ENCODE data around the gene SUZ12. TPM values are rescaled to one million over a fixed set of nuclear protein-coding genes. Genes with fewer than 3 reads are reported as not detected.
"Not testable (repeated sequence)": the region's sequence is repeated elsewhere in the genome, so short reads cannot be mapped to it uniquely, and the experiment has no call there.

SUZ12 gene
- total and polyA plus RNA-seq, 7 donors = 9.6 to 26.3 (median 21.2) TPM

DNA sequence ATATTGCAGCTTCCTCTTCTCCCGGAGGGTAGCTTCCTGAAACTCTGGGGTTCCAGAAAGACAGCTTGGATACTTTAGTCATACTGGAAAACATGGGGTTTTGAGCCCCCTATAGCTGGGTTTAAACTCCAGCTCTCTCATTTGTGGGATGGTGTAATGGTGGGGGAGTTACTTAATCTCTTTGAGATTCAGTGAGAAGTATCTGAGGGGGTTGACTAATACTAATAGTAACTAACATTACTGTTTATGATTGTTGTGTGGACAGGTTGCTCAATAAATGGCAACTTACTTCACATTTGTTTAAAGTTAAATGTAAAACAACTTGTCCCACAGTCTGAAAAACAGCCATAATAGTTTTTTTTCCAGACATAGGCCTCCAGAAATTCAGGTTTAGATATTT, 5.1 kb upstream of the SUZ12 start:
- no peaks in the 10 kb centered on the region for H3K36me3 ChIP-seq
- H3K27ac ChIP-seq = no peak overlapping the region
- peaks cover 0 to 5% (median 0%) of the 10 kb centered on the region in 4 donors for H3K4me1 ChIP-seq
- H3K9me3 ChIP-seq = no peaks in the 10 kb centered on the region
- intact Hi-C loops (cut with DNase I) = no loop called here
- 75 to 79% methylated on average over 1 of the region's 1 CpG for WGBS, 2 donors
- no peaks in the 10 kb centered on the region for H3K27me3 ChIP-seq
- TF ChIP-seq EP300 (IDR thresholded peaks at IDR 0.05) (no peak), POLR2AphosphoS5 (IDR thresholded peaks at IDR 0.05) (no peak), POLR2A (IDR thresholded peaks at IDR 0.05) (no peak)
- TF ChIP-seq, protein P1, sequence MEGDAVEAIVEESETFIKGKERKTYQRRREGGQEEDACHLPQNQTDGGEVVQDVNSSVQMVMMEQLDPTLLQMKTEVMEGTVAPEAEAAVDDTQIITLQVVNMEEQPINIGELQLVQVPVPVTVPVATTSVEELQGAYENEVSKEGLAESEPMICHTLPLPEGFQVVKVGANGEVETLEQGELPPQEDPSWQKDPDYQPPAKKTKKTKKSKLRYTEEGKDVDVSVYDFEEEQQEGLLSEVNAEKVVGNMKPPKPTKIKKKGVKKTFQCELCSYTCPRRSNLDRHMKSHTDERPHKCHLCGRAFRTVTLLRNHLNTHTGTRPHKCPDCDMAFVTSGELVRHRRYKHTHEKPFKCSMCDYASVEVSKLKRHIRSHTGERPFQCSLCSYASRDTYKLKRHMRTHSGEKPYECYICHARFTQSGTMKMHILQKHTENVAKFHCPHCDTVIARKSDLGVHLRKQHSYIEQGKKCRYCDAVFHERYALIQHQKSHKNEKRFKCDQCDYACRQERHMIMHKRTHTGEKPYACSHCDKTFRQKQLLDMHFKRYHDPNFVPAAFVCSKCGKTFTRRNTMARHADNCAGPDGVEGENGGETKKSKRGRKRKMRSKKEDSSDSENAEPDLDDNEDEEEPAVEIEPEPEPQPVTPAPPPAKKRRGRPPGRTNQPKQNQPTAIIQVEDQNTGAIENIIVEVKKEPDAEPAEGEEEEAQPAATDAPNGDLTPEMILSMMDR (IDR thresholded peaks at IDR 0.05) = no peak
- no peak for DNase-seq
- H3K4me3 ChIP-seq = no peak overlapping the region

DNA sequence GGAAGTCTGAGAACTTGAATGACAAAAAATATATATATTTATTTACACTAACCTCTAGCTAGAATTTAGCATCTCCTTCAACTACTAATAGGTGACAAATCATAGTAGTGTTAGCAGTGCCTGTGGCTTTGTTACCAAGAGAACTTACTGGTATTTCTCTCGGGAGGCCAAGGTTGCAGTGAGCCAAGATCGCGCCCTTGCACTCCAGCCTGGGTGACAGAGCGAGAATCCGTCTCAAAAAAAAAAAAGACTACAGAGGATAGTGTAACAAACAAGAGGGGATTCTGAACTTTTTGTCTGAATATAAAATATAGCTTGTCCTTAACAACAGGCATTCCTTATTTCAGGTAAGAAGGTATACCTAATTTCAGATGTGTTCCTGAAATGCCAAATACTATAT, 1.3 kb upstream of the SUZ12 start:
- intact Hi-C loops (cut with DNase I) = no loop called here
- no peaks in the 10 kb centered on the region for H3K9me3 ChIP-seq
- H3K27ac ChIP-seq = no peak overlapping the region
- 93 to 96% methylated on average over 5 of the region's 5 CpGs for WGBS, 2 donors
- TF ChIP-seq POLR2AphosphoS5 (IDR thresholded peaks at IDR 0.05) = no peak
- no peaks in the 10 kb centered on the region for H3K36me3 ChIP-seq
- H3K4me3 ChIP-seq = no peak overlapping the region
- H3K4me1 ChIP-seq = peaks cover 0 to 19% (median 12%) of the 10 kb centered on the region in 4 donors
- H3K27me3 ChIP-seq = no peaks in the 10 kb centered on the region
- no peak for DNase-seq

DNA sequence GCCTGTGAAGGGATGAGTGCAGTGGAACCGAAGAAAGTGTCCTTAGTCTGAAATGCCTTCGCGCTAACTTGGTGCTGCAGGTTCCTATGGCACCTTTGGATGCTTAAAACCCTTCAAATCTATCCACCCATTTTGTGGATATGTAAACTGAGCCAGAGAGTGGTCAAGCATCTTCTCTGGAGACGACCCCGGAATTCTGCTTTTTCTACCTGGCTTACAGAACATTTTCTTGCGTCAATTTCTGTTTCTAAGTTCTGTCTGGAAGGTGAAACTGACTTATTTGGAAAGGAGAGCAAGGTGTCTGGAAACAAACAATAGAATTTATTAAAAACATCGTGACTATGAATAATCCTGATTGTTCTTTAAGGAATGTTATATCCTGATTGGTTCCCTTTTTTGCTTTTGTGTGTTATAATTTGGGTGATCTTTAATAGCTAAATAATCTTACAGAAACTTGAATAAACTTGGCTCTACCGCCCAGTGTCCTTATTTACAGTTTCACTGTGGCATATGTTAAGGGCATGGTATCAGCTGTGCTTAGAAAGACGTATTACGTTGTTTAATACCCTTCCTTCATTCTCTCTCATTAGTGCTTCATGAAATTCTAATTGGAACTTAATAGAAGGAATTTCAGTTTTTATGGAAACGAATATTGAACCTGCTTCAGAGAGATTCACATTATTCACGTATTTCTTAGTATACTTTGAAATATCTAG, 1.3 kb downstream of the SUZ12 start:
- intact Hi-C loops (cut with DNase I); H3K27me3 ChIP-seq; DNase-seq; H3K9me3 ChIP-seq: not testable (repeated sequence)
- H3K27ac ChIP-seq = peak overlapping the region in 2 of 4 donors; percentile 31 to 45
- WGBS, 2 donors = 2 to 10% methylated on average over 9 of the region's 12 CpGs
- H3K36me3 ChIP-seq = peaks cover 0 to 20% (median 0%) of the 10 kb centered on the region in 4 donors
- H3K4me3 ChIP-seq = peak overlapping the region in 3 of 4 donors; percentile 18 to 46 (median 35)
- peaks cover 0 to 19% (median 12%) of the 10 kb centered on the region in 4 donors for H3K4me1 ChIP-seq

DNA sequence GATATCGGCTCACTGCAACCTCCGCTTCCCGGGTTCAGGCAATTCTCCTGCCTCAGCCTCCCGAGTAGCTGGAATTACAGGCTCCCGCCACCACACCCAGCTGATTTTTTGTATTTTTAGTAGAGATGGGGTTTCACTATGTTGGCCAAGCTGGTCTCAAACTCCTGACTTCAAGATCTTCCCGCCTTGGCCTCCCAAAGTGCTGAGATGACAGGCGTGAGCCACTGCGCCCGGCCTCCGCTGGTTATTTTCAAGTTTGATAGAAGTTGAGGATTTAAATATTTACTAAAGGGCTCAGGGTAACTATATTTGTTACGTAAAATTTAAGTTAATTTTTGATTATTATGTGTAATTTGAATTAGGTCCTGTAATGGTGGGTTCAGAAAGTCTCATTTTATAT, 5.1 kb downstream of the SUZ12 start:
- whole genome bisulfite sequencing, 2 donors = 96 to 98% methylated on average over 11 of the region's 11 CpGs
- intact Hi-C loops (cut with DNase I); DNase-seq: not testable (repeated sequence)

DNA sequence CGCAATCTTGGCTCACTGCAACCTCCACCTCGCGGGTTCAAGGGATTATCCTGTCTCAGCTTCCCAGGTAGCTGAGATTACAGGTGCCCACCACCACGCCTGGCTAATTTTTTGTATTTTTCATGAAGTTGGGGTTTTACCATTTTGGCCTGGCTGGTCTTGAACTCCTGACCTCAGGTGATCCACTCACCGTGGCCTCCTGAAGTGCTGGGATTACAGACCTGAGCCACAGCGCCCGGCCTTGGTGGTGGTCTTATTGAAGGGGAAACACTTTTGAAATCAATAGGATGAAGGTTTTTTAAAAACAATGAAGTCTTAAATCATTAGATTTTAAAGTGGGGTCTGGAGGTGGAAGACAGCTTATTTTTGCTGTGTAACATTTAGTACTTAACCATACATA, 5.6 kb downstream of the SUZ12 start:
- H3K27me3 ChIP-seq; intact Hi-C loops (cut with DNase I); H3K9me3 ChIP-seq; H3K4me3 ChIP-seq; DNase-seq; H3K27ac ChIP-seq: not testable (repeated sequence)
- Histone ChIP-seq H3K36me3 (peaks cover 0 to 20% (median 0%) of the 10 kb centered on the region in 4 donors), H3K4me1 (peaks cover 0 to 33% (median 21%) of the 10 kb centered on the region in 4 donors)
- 95 to 97% methylated on average over 7 of the region's 7 CpGs for WGBS, 2 donors

More for the DNA sequence above, 5.1 kb downstream of the SUZ12 start:
- not testable (repeated sequence) for H3K4me3 ChIP-seq, H3K27me3 ChIP-seq, H3K9me3 ChIP-seq, H3K27ac ChIP-seq
- Histone ChIP-seq H3K36me3 (peaks cover 0 to 20% (median 0%) of the 10 kb centered on the region in 4 donors), H3K4me1 (peaks cover 0 to 28% (median 16%) of the 10 kb centered on the region in 4 donors)

DNA sequence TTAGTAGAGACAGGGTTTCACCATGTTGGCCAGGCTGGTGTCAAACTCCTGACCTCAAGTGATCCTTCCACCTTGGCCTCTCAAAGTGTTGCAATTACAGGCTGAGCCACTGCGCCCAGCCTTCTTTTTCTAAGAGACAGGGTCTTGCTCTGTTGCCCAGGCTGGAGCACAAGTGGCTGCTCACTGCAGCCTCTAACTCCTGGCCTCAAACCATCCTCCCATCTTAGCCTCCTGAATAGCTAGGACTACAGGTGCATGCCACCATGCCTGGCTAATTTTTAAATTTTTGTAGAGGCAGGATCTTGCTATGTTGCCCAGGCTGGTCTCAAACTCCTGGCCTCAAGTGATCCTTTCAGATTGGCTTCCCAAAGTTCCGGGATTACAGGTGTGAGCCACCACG, 15.1 kb downstream of the SUZ12 start:
- 97% methylated on average over 3 of the region's 3 CpGs for WGBS, 2 donors
- DNase-seq; intact Hi-C loops (cut with DNase I); H3K27me3 ChIP-seq; H3K27ac ChIP-seq; H3K9me3 ChIP-seq; H3K4me1 ChIP-seq; H3K4me3 ChIP-seq: not testable (repeated sequence)
- H3K36me3 ChIP-seq = peaks cover 0 to 56% (median 3%) of the 10 kb centered on the region in 4 donors

DNA sequence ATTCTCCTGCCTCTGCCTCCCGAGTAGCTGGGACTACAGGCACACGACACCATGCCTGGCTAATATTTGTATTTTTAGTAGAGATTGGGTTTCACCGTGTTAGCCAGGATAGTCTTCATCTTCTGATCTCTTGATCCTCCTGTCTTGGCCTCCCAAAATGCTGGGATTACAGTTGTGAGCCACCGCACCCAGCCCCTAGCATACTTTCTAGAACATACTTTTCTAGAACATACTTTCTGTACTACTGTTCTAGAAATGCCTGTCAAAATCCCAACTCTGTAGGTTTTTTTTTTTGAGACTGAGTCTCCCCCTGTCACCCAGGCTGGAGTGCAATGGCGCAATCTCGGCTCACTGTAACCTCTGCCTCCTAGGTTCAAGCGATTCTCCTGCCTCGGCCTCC, 27.3 kb downstream of the SUZ12 start:
- H3K27me3 ChIP-seq; H3K4me3 ChIP-seq; H3K9me3 ChIP-seq; H3K27ac ChIP-seq; intact Hi-C loops (cut with DNase I); DNase-seq; H3K4me1 ChIP-seq: not testable (repeated sequence)
- WGBS, 2 donors = 90 to 97% methylated on average over 8 of the region's 8 CpGs
- H3K36me3 ChIP-seq = peaks cover 0 to 74% (median 8%) of the 10 kb centered on the region in 4 donors

DNA sequence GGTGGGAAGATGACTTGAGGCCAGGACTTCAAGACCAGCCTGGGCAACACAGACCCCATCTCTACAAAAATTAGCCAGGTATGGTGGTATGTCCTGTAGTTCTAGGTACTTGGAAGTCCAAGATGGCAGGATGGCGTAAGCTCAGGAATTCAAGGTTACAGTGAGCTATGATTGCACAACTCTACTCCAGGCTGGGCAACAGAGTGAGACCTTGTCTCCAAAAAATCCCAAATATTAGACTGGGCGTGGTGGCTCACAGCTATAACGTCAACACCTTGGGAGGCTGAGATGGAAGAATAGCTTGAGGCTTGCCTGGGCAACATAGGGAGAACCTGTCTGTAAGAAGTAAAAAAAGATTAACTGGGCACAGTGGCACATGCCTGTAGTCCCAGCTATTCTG, 30.8 kb downstream of the SUZ12 start:
- Histone ChIP-seq H3K9me3 (no peaks in the 10 kb centered on the region), H3K4me3 (no peak overlapping the region), H3K27ac (no peak overlapping the region), H3K27me3 (no peaks in the 10 kb centered on the region), H3K4me1 (no peaks in the 10 kb centered on the region), H3K36me3 (peaks cover 0 to 53% (median 12%) of the 10 kb centered on the region in 4 donors)
- no peak for DNase-seq
- intact Hi-C loops (cut with DNase I) = no loop called here
- WGBS, 2 donors = 96 to 97% methylated on average over 3 of the region's 3 CpGs
- TF ChIP-seq, protein P1 (IDR thresholded peaks at IDR 0.05) = no peak
- TF ChIP-seq POLR2A (IDR thresholded peaks at IDR 0.05) (no peak), POLR2AphosphoS5 (IDR thresholded peaks at IDR 0.05) (no peak), EP300 (IDR thresholded peaks at IDR 0.05) (no peak)

DNA sequence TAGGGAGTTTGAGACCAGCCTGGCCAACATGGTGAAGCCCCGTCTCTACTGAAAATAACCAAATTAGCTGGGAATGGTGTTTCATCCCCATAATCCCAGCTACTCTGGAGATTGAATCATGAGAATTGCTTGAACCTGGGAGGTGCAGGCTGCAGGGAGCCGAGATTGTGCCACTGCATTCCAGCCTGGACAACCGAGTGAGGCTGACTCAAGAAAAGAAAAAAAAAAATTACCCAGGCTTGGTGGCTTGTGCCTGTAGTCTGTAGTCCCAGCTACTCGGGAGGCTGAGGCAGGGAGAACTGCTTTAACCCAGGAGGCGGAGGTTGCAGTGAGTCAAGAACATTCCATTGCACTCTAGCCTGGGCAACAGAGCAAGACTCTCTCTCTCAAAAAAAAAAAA, 33.6 kb downstream of the SUZ12 start:
- DNase-seq; H3K9me3 ChIP-seq; H3K27ac ChIP-seq; H3K4me3 ChIP-seq; intact Hi-C loops (cut with DNase I); H3K4me1 ChIP-seq; H3K27me3 ChIP-seq: not testable (repeated sequence)
- WGBS, 2 donors = 86 to 93% methylated on average over 5 of the region's 5 CpGs
- peaks cover 0 to 54% (median 12%) of the 10 kb centered on the region in 4 donors for H3K36me3 ChIP-seq

DNA sequence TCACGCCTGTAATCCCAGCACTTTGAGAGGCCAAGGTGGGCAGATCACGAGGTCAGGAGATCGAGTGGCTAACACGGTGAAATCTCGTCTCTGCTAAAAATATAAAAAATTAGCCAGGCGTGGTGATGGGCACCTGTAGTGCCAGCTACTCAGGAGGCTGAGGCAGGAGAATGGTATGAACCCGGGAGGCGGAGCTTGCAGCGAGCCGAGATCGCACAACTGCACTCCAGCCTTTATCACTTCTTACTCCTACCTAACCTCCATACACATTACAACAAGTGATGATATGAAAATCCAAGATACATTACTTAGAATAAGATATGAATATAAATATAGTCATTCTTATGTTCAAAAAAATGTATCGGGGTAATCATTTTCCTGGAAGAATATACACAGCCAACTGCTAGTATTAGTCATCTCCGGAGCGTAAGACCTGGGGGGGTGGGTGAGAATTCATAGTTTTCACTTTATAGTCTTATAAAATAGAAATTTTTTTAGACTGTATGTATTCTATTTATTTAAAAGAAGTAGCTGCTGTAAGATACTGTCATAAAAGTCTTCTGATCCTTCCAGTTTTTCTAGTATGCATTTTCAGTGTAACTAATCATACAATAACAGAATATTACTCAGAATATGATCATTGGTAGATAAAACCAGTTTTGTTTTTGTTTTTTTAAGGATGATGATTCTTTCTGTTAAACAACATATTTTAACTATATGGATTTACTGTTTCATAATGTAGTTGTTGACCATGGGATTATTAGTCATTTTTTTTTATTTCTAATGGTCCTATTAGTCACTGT, 37.7 kb downstream of the SUZ12 start:
- H3K27ac ChIP-seq; intact Hi-C loops (cut with DNase I); DNase-seq; H3K4me1 ChIP-seq; H3K9me3 ChIP-seq; H3K27me3 ChIP-seq; H3K4me3 ChIP-seq: not testable (repeated sequence)
- WGBS, 2 donors = 95 to 97% methylated on average over 14 of the region's 14 CpGs
- H3K36me3 ChIP-seq = peaks cover 0 to 62% (median 15%) of the 10 kb centered on the region in 4 donors
